Left lung (tissue), 10 donors: Measurements from ENCODE around the gene NET1. TPM values are rescaled to one million over a fixed set of nuclear protein-coding genes. Genes with fewer than 3 reads are reported as not detected.

Experiments
- ATAC-seq: fragments of 200-7000 bp; cut with Tn5 transposase; one replicate; pipeline ENCODE4 v1.9.1; 2020; ENCODE audit warnings: moderate library complexity
- DNase-seq, 4 donors: peaks; one replicate each; pipeline ENCODE4 v3.0.0-alpha.2; 2013 to 2020
- H3K27ac ChIP-seq, 2 donors: fragments of 200-600 bp; sonication (generic) in 1 of 2; one replicate each; pipeline versions ENCODE4 v1.5.0 to v1.8.0; 2020 to 2021
- H3K27me3 ChIP-seq, 2 donors: fragments of 200-600 bp; sonication (generic) in 1 of 2; one replicate each; pipeline versions ENCODE4 v1.5.0 to v1.8.0; 2020 to 2021
- H3K36me3 ChIP-seq, 2 donors: fragments of 200-600 bp; sonication (generic) in 1 of 2; one replicate each; pipeline versions ENCODE4 v1.5.0 to v1.8.0; 2020 to 2021
- H3K4me1 ChIP-seq, 2 donors: fragments of 200-600 bp; one replicate each; pipeline ENCODE4 v1.8.0; 2021
- H3K4me3 ChIP-seq, 2 donors: fragments of 200-600 bp; sonication (generic) in 1 of 2; one replicate each; pipeline versions ENCODE4 v1.5.0 to v1.8.0; 2020 to 2021; ENCODE audit warnings: mild to moderate bottlenecking in 1 of 2
- H3K9me3 ChIP-seq, 2 donors: fragments of 200-600 bp; sonication (generic) in 1 of 2; one replicate each; pipeline versions ENCODE4 v1.5.0 to v1.8.0; 2020 to 2021
- CTCF ChIP-seq, 2 donors: fragments of 200-600 bp; sonication (generic) in 1 of 2; IDR thresholded peaks; one replicate each; pipeline versions ENCODE4 v1.5.0 to v1.8.0; 2021; ENCODE audit warnings: antibody characterized with exemption in 2 of 2
- intact Hi-C, 2 donors: fragments of 100-400 bp; cut with DNase I; formaldehyde crosslinking; loops; one replicate each; pipeline versions ENCODE4 v1.11.2 to v1.14.2; 2022
- polyA plus RNA-seq, 6 donors: library from polyadenylated mRNA; unstranded; fragments of 120-200 nt; gene quantifications; one replicate each; pipeline ENCODE4 v1.2.1, GENCODE V29; 2013; ENCODE audit not compliant: insufficient read length in 6 of 6
- total RNA-seq, 2 donors: library from RNA; stranded (reverse); fragmentation: NEBNext Ultra II Directional; extraction: Animal tissue kit (Norgen Biotek cat#: 25700); gene quantifications; one replicate each; pipeline ENCODE4 v1.2.1, GENCODE V29; 2021
- donor health status: DM: no; HTN: yes; CAD: no.
- donor health status: DM: no; HTN: no; CAD: no.

NET1 gene
- total and polyA plus RNA-seq, 8 donors: 36.3 to 221 (median 154) TPM

- ATAC-seq (no peak), DNase-seq (no peak)
- Histone ChIP-seq H3K4me3 (no peak overlapping the region), H3K4me1 (no peaks in the 10 kb centered on the region), H3K9me3 (peaks cover 0 to 10% of the 10 kb centered on the region in 2 donors), H3K36me3 (no peaks in the 10 kb centered on the region), H3K27me3 (no peaks in the 10 kb centered on the region), H3K27ac (no peak overlapping the region)
- intact Hi-C loops: no loop called here
- no peak for TF ChIP-seq CTCF (IDR thresholded peaks at IDR 0.05)
Measured at GRCh38 chr10:5494611-5495010, 82.3 kb downstream of the NET1 start.

GRCh38 chr10:5496261-5497250 is 84.2 kb downstream of the NET1 start:
- Histone ChIP-seq H3K4me3 (no peak overlapping the region), H3K4me1 (no peaks in the 10 kb centered on the region), H3K9me3 (peaks cover 0 to 10% of the 10 kb centered on the region in 2 donors), H3K27me3 (no peaks in the 10 kb centered on the region), H3K36me3 (no peaks in the 10 kb centered on the region), H3K27ac (no peak overlapping the region)
- no peak for TF ChIP-seq CTCF (IDR thresholded peaks at IDR 0.05)
- DNase-seq (no peak), ATAC-seq (no peak)
- intact Hi-C loops: no loop called here

- H3K4me3 ChIP-seq: no peak overlapping the region
- H3K27ac ChIP-seq: no peak overlapping the region
- no peak for TF ChIP-seq CTCF (IDR thresholded peaks at IDR 0.05)
- H3K27me3 ChIP-seq: peaks cover 0 to 1% of the 10 kb centered on the region in 2 donors
- ATAC-seq: no peak
- intact Hi-C loops: no loop called here
- DNase-seq: no peak
- no peaks in the 10 kb centered on the region for H3K36me3 ChIP-seq
- peaks cover 0 to 5% of the 10 kb centered on the region in 2 donors for H3K9me3 ChIP-seq
- no peaks in the 10 kb centered on the region for H3K4me1 ChIP-seq
Measured at GRCh38 chr10:5497289-5497688, 84.9 kb downstream of the NET1 start.

GRCh38 chr10:5497948-5498730 is 85.8 kb downstream of the NET1 start:
- DNase-seq (no peak), ATAC-seq (no peak)
- Histone ChIP-seq H3K4me3 (no peak overlapping the region), H3K9me3 (no peaks in the 10 kb centered on the region), H3K27ac (no peak overlapping the region), H3K27me3 (peaks cover 0 to 7% of the 10 kb centered on the region in 2 donors), H3K4me1 (peaks cover 0 to 6% of the 10 kb centered on the region in 2 donors), H3K36me3 (no peaks in the 10 kb centered on the region)
- no peak for TF ChIP-seq CTCF (IDR thresholded peaks at IDR 0.05)
- intact Hi-C loops: no loop called here
